ENCODE measurements around the gene TIMM22. TPM values are rescaled to one million over a fixed set of nuclear protein-coding genes. Genes with fewer than 3 reads are reported as not detected.

TIMM22 gene
- total RNA-seq, 1 experiment from 2014 or later: 17.7 TPM

- no peak for ATAC-seq
- H3K4me2 ChIP-seq (ENCODE audit: low read length): no peak overlapping the region
- no peaks in the 10 kb centered on the region for H3K36me3 ChIP-seq (ENCODE audit: low read depth, low read length)
- no TSS peak for BruUV-seq (replicated peaks)
- POLR2A ChIA-PET (ENCODE audit: unreplicated experiment): no interaction called here
- no peaks in the 10 kb centered on the region for H3F3A ChIP-seq (ENCODE audit: low read length, unreplicated experiment)
- no peaks in the 10 kb centered on the region for H3K9me2 ChIP-seq (replicated peaks; ENCODE audit: low read length)
- CTCF ChIA-PET: no interaction called here
- H4K20me1 ChIP-seq (ENCODE audit: low read length): no peaks in the 10 kb centered on the region
- H3K79me2 ChIP-seq (ENCODE audit: low read length): no peaks in the 10 kb centered on the region
- TF ChIP-seq EZH2phosphoT487 (IDR thresholded peaks at IDR 0.05; ENCODE audit: borderline replicate concordance, low read length): no peak
- TF ChIP-seq CTCF (conservative IDR thresholded peaks at IDR 0.05; ENCODE audit: low read depth, low read length): no peak
- H3K27ac ChIP-seq (ENCODE audit: low read length): no peak overlapping the region
- H3K27me3 ChIP-seq (ENCODE audit: low read length): no peaks in the 10 kb centered on the region
- intact Hi-C loops (cut with micrococcal nuclease): no loop called here
- H3K9ac ChIP-seq (ENCODE audit: low read length): no peak overlapping the region
- no peak overlapping the region for H3K4me3 ChIP-seq (ENCODE audit: low read length)
- no peak overlapping the region for H2AFZ ChIP-seq (ENCODE audit: low read length)
- no peak for DNase-seq
- H3K9me3 ChIP-seq (ENCODE audit: low read length): no peaks in the 10 kb centered on the region
- H3K4me1 ChIP-seq (ENCODE audit: insufficient read depth, low read length): no peaks in the 10 kb centered on the region
Measured at GRCh38 chr17:1049446-1050225, 52.7 kb downstream of the TIMM22 start.

GRCh38 chr17:1050246-1050995 lies 53.5 kb downstream of the TIMM22 start:
- DNase-seq: no peak
- no peaks in the 10 kb centered on the region for H3K9me2 ChIP-seq (replicated peaks; ENCODE audit: low read length)
- H3K9ac ChIP-seq (ENCODE audit: low read length): no peak overlapping the region
- no peaks in the 10 kb centered on the region for H3K9me3 ChIP-seq (ENCODE audit: low read length)
- H3F3A ChIP-seq (ENCODE audit: low read length, unreplicated experiment): no peaks in the 10 kb centered on the region
- no peak overlapping the region for H3K4me2 ChIP-seq (ENCODE audit: low read length)
- H2AFZ ChIP-seq (ENCODE audit: low read length): no peak overlapping the region
- no peak overlapping the region for H3K4me3 ChIP-seq (ENCODE audit: low read length)
- TF ChIP-seq CTCF (conservative IDR thresholded peaks at IDR 0.05; ENCODE audit: low read depth, low read length) (no peak), EZH2 (IDR thresholded peaks at IDR 0.05; ENCODE audit: low read length, unreplicated experiment) (no peak), EZH2phosphoT487 (IDR thresholded peaks at IDR 0.05; ENCODE audit: borderline replicate concordance, low read length) (no peak)
- no peak overlapping the region for H3K27ac ChIP-seq (ENCODE audit: low read length)
- no peaks in the 10 kb centered on the region for H4K20me1 ChIP-seq (ENCODE audit: low read length)
- intact Hi-C loops (cut with micrococcal nuclease): no loop called here
- ChIA-PET POLR2A (ENCODE audit: unreplicated experiment) (no interaction called here), CTCF (no interaction called here)
- H3K36me3 ChIP-seq (ENCODE audit: low read depth, low read length): no peaks in the 10 kb centered on the region
- no peaks in the 10 kb centered on the region for H3K27me3 ChIP-seq (ENCODE audit: low read length)
- no TSS peak for BruUV-seq (replicated peaks)
- ATAC-seq: no peak
- H3K4me1 ChIP-seq (ENCODE audit: insufficient read depth, low read length): no peaks in the 10 kb centered on the region
- no peaks in the 10 kb centered on the region for H3K79me2 ChIP-seq (ENCODE audit: low read length)
